ENCODE data around the gene SYT1.

GRCh38 chr12:78964521-78964920, 99.9 kb downstream of the SYT1 start:
- TF ChIP-seq CTCF (IDR thresholded peaks at IDR 0.05 in 2 of 3, conservative IDR thresholded peaks at IDR 0.05 in 1 of 3; ENCODE audit: borderline replicate concordance in 1 of 3, insufficient read depth in 1 of 3, low read depth in 2 of 3, low read length in 2 of 3) (no peak), CBX3 (IDR thresholded peaks at IDR 0.05; ENCODE audit: low read depth) (no peak), ZNF274 (IDR thresholded peaks at IDR 0.05; ENCODE audit: low read depth, low read length) (no peak), RAD21 (IDR thresholded peaks at IDR 0.05; ENCODE audit: low read depth) (no peak)

All from HCT116 (cell line).